Bronchial epithelial cell (primary cell): Measurements from ENCODE around the gene METTL26. TPM values are rescaled to one million over a fixed set of nuclear protein-coding genes. Genes with fewer than 3 reads are reported as not detected.
A peak's percentile ranks its signal among the peaks of the same experiment; 100 is the strongest.

Source experiments
- DNase-seq: peaks from one replicate; pipeline ENCODE4 v3.0.0-alpha.2; 2010; ENCODE audit warnings: low read depth
- FAIRE-seq: peaks from 2 replicates; lab custom pipeline; 2011; peaks lifted over from hg19 to GRCh38; lab: Jason Lieb, UNC
- H3K27me3 ChIP-seq: 2 replicates; pipeline ENCODE4 v1.5.1; 2011; ENCODE audit warnings: low read length; ENCODE audit not compliant: control insufficient read depth, insufficient read depth
- H3K36me3 ChIP-seq: 2 replicates; pipeline ENCODE4 v1.5.1; 2011; ENCODE audit warnings: low read length; ENCODE audit not compliant: control insufficient read depth, insufficient read depth
- H3K4me3 ChIP-seq: 2 replicates; pipeline ENCODE4 v1.5.1; 2011; ENCODE audit warnings: mild to moderate bottlenecking, low read depth, low read length, control low read depth
- CTCF ChIP-seq: IDR thresholded peaks from 2 replicates; pipeline ENCODE4 v1.5.1; 2011; ENCODE audit warnings: mild to moderate bottlenecking, moderate library complexity, low read length, control low read depth, inconsistent platforms; ENCODE audit not compliant: insufficient read depth, severe bottlenecking
- total RNA-seq: library from RNA; depleted of rRNA; stranded (reverse); fragments of >200 nt; gene quantifications from 2 replicates; pipeline ENCODE4 v1.2.1, GENCODE V29; 2014

METTL26 gene
- total RNA-seq, 1 donor from 2014 or later = 50.8 TPM

- DNase-seq (peak; percentile 79), FAIRE-seq (no peak)
- H3K27me3 ChIP-seq = no peaks in the 10 kb centered on the region
- peak overlapping the region; percentile 78 for H3K4me3 ChIP-seq
- peaks cover 2% of the 10 kb centered on the region for H3K36me3 ChIP-seq
- TF ChIP-seq CTCF = no peak
Observed at GRCh38 chr16:588889-589657, 47.0 kb downstream of the METTL26 start.

GRCh38 chr16:588639-588888, 47.5 kb downstream of the METTL26 start:
- H3K36me3 ChIP-seq = peaks cover 2% of the 10 kb centered on the region
- no peak for TF ChIP-seq CTCF
- FAIRE-seq (no peak), DNase-seq (peak; percentile 47)
- H3K4me3 ChIP-seq = peak overlapping the region; percentile 78
- H3K27me3 ChIP-seq = no peaks in the 10 kb centered on the region

GRCh38 chr16:586645-587590, 49.2 kb downstream of the METTL26 start:
- FAIRE-seq (no peak), DNase-seq (no peak)
- Histone ChIP-seq H3K4me3 (no peak overlapping the region), H3K36me3 (peaks cover 1% of the 10 kb centered on the region), H3K27me3 (no peaks in the 10 kb centered on the region)
- TF ChIP-seq CTCF = no peak

GRCh38 chr16:586047-586644, 50.0 kb downstream of the METTL26 start:
- DNase-seq (no peak), FAIRE-seq (peak; percentile 82)
- no peak for TF ChIP-seq CTCF
- Histone ChIP-seq H3K27me3 (no peaks in the 10 kb centered on the region), H3K4me3 (no peak overlapping the region), H3K36me3 (peaks cover 1% of the 10 kb centered on the region)

- no peak overlapping the region for H3K4me3 ChIP-seq
- no peaks in the 10 kb centered on the region for H3K27me3 ChIP-seq
- peak; percentile 6 for TF ChIP-seq CTCF
- FAIRE-seq = no peak
- peaks cover 2% of the 10 kb centered on the region for H3K36me3 ChIP-seq
- DNase-seq = no peak
Observed at GRCh38 chr16:585351-585750, 50.8 kb downstream of the METTL26 start.

Other genes starting within 250 kb of the METTL26 start
- 35.3 and 64.0 TPM in 2 replicates for gene NME4, start 239.1 kb downstream of the METTL26 start, total RNA-seq
- 3.7 and 7.6 TPM in 2 replicates for gene DECR2, start 234.4 kb downstream of the METTL26 start, total RNA-seq
- 9.6 and 10.5 TPM in 2 replicates for gene RAB11FIP3, start 210.7 kb downstream of the METTL26 start, total RNA-seq
- gene CAPN15, start 108.6 kb downstream of the METTL26 start, total RNA-seq = 27.1 and 31.9 TPM in 2 replicates
- gene PRR35, start 75.9 kb downstream of the METTL26 start, total RNA-seq = not detected in 2 replicates
- gene NHLRC4, start 69.3 kb downstream of the METTL26 start, total RNA-seq = under 0.01 TPM in 2 replicates
- 17.2 and 17.9 TPM in 2 replicates for gene PIGQ, start 66.3 kb downstream of the METTL26 start, total RNA-seq
- 10.8 and 16.8 TPM in 2 replicates for gene RAB40C, start 46.2 kb downstream of the METTL26 start, total RNA-seq
- gene WFIKKN1, start 5.3 kb downstream of the METTL26 start, total RNA-seq = 0.13 TPM in 1 of 2 replicates, not detected in the other
- 30.2 and 45.0 TPM in 2 replicates for gene MCRIP2, start 5.5 kb upstream of the METTL26 start, total RNA-seq
- gene WDR90, start 13.1 kb upstream of the METTL26 start, total RNA-seq = 4.2 and 7.2 TPM in 2 replicates
- 44.5 and 52.4 TPM in 2 replicates for gene RHOT2, start 31.8 kb upstream of the METTL26 start, total RNA-seq
- gene RHBDL1, start 39.4 kb upstream of the METTL26 start, total RNA-seq = 9.2 and 14.0 TPM in 2 replicates
- gene STUB1, start 44.1 kb upstream of the METTL26 start, total RNA-seq = 159 and 204 TPM in 2 replicates
- 15.9 and 16.8 TPM in 2 replicates for gene JMJD8, start 48.0 kb upstream of the METTL26 start, total RNA-seq
- 3.4 and 4.0 TPM in 2 replicates for gene WDR24, start 54.1 kb upstream of the METTL26 start, total RNA-seq
- 0.53 and 0.64 TPM in 2 replicates for gene FBXL16, start 69.5 kb upstream of the METTL26 start, total RNA-seq
- 63.7 and 143 TPM in 2 replicates for gene METRN, start 78.8 kb upstream of the METTL26 start, total RNA-seq
- 23.3 and 35.0 TPM in 2 replicates for gene ANTKMT, start 84.8 kb upstream of the METTL26 start, total RNA-seq
- gene CCDC78, start 90.1 kb upstream of the METTL26 start, total RNA-seq = 0.90 and 1.6 TPM in 2 replicates
- gene HAGHL, start 90.8 kb upstream of the METTL26 start, total RNA-seq = 25.2 and 33.2 TPM in 2 replicates
- 33.2 and 43.1 TPM in 2 replicates for gene CIAO3, start 104.7 kb upstream of the METTL26 start, total RNA-seq
- 2.6 and 4.5 TPM in 2 replicates for gene MSLN, start 124.4 kb upstream of the METTL26 start, total RNA-seq
- 20.9 and 27.4 TPM in 2 replicates for gene RPUSD1, start 152.1 kb upstream of the METTL26 start, total RNA-seq
- gene CHTF18, start 152.3 kb upstream of the METTL26 start, total RNA-seq = 1.6 and 2.8 TPM in 2 replicates
- gene GNG13, start 164.4 kb upstream of the METTL26 start, total RNA-seq = not detected in 2 replicates